AG08396 (cell line): ENCODE data around the gene ASPG.

Source experiments
- DNase-seq: peaks from one replicate; pipeline ENCODE4 v3.0.0; 2012; ENCODE audit warnings: low spot score, mixed read lengths

Gene ASPG

GRCh38 chr14:104116756-104117340 is 31.3 kb downstream of the ASPG start:
- no peak for DNase-seq

- DNase-seq = no peak
These were observed 32.0 kb downstream of the ASPG start for GRCh38 chr14:104117341-104118005.

GRCh38 chr14:104118006-104118844 is 32.7 kb downstream of the ASPG start:
- no peak for DNase-seq

- DNase-seq = no peak
These were observed 33.6 kb downstream of the ASPG start for GRCh38 chr14:104119119-104119487.

GRCh38 chr14:104119488-104120251 is 34.2 kb downstream of the ASPG start:
- no peak for DNase-seq

GRCh38 chr14:104120281-104120741 is 34.8 kb downstream of the ASPG start:
- DNase-seq = no peak

GRCh38 chr14:104121142-104121541 is 35.6 kb downstream of the ASPG start:
- DNase-seq = no peak

GRCh38 chr14:104123879-104124278 is 38.4 kb downstream of the ASPG start:
- DNase-seq = no peak

- no peak for DNase-seq
These were observed 39.5 kb downstream of the ASPG start for GRCh38 chr14:104125011-104125410.

GRCh38 chr14:104126753-104127152 is 41.3 kb downstream of the ASPG start:
- DNase-seq = no peak

- no peak for DNase-seq
These were observed 43.5 kb downstream of the ASPG start for GRCh38 chr14:104128981-104129380.

- DNase-seq = no peak
These were observed 44.1 kb downstream of the ASPG start for GRCh38 chr14:104129556-104129955.

- DNase-seq = peak; percentile 68
These were observed 45.6 kb downstream of the ASPG start for GRCh38 chr14:104130974-104131651.

GRCh38 chr14:104131968-104132732 is 46.6 kb downstream of the ASPG start:
- DNase-seq = no peak

GRCh38 chr14:104132981-104133380 is 47.5 kb downstream of the ASPG start:
- DNase-seq = no peak

GRCh38 chr14:104133496-104133895 is 48.0 kb downstream of the ASPG start:
- DNase-seq = no peak

GRCh38 chr14:104134061-104134965 is 48.8 kb downstream of the ASPG start:
- DNase-seq = no peak

- DNase-seq = no peak
These were observed 49.8 kb downstream of the ASPG start for GRCh38 chr14:104135121-104135903.

GRCh38 chr14:104135904-104136471 is 50.5 kb downstream of the ASPG start:
- no peak for DNase-seq
